ENCODE results near the gene CDKN2AIPNL.
"Not testable (repeated sequence)": the region's sequence is repeated elsewhere in the genome, so short reads cannot be mapped to it uniquely, and the experiment has no call there.

Gene CDKN2AIPNL

GRCh38 chr5:134437847-134438581 is 26.3 kb upstream of the CDKN2AIPNL start:
- no peak for DNase-seq

- no peak for DNase-seq
These were observed 25.7 kb upstream of the CDKN2AIPNL start for GRCh38 chr5:134437340-134437846.

- DNase-seq: no peak
These were observed 25.1 kb upstream of the CDKN2AIPNL start for GRCh38 chr5:134436523-134437339.

- no peak for DNase-seq
These were observed 23.9 kb upstream of the CDKN2AIPNL start for GRCh38 chr5:134435560-134435959.

GRCh38 chr5:134432677-134433359 is 21.1 kb upstream of the CDKN2AIPNL start:
- DNase-seq: no peak

- no peak for DNase-seq
These were observed 20.5 kb upstream of the CDKN2AIPNL start for GRCh38 chr5:134432174-134432573.

GRCh38 chr5:134430001-134430569 is 18.4 kb upstream of the CDKN2AIPNL start:
- no peak for DNase-seq

GRCh38 chr5:134427540-134428041 is 15.9 kb upstream of the CDKN2AIPNL start:
- peak; percentile 45 for DNase-seq

- DNase-seq: no peak
These were observed 14.7 kb upstream of the CDKN2AIPNL start for GRCh38 chr5:134426361-134426760.

- no peak for DNase-seq
These were observed 11.7 kb upstream of the CDKN2AIPNL start for GRCh38 chr5:134423376-134423775.

GRCh38 chr5:134422791-134423365 is 11.2 kb upstream of the CDKN2AIPNL start:
- DNase-seq: no peak

GRCh38 chr5:134421038-134421437 is 9.4 kb upstream of the CDKN2AIPNL start:
- DNase-seq: not testable (repeated sequence)

- DNase-seq: no peak
These were observed 8.7 kb upstream of the CDKN2AIPNL start for GRCh38 chr5:134420343-134420742.

- DNase-seq: no peak
These were observed 7.3 kb upstream of the CDKN2AIPNL start for GRCh38 chr5:134418958-134419357.

- no peak for DNase-seq
These were observed 6.0 kb upstream of the CDKN2AIPNL start for GRCh38 chr5:134417707-134418106.

GRCh38 chr5:134413046-134413445 is 1.4 kb upstream of the CDKN2AIPNL start:
- no peak for DNase-seq

GRCh38 chr5:134411228-134411545 is 494 bp downstream of the CDKN2AIPNL start:
- DNase-seq: no peak

GRCh38 chr5:134410822-134411221 is 859 bp downstream of the CDKN2AIPNL start:
- DNase-seq: no peak

- no peak for DNase-seq
These were observed 2.4 kb downstream of the CDKN2AIPNL start for GRCh38 chr5:134409321-134409720.

GRCh38 chr5:134406390-134406789 is 5.3 kb downstream of the CDKN2AIPNL start:
- no peak for DNase-seq

- no peak for DNase-seq
These were observed 7.7 kb downstream of the CDKN2AIPNL start for GRCh38 chr5:134403951-134404350.

- DNase-seq: no peak
These were observed 13.0 kb downstream of the CDKN2AIPNL start for GRCh38 chr5:134398609-134399155.
